Stimulated activated CD4-positive, alpha-beta T cell treated with anti-CD3 and anti-CD28 coated beads, Interleukin-1b, Interleukin-23, amount 100 ng/mL, for 48 hours (primary cell): ENCODE data around the gene GPSM1.

Experiments used
- DNase-seq: peaks from one replicate; pipeline ENCODE4 v3.0.0-alpha.2; 2020

The GPSM1 gene

GRCh38 chr9:136379891-136380290 lies 52.6 kb downstream of the GPSM1 start:
- no peak for DNase-seq

- DNase-seq: no peak
Measured at GRCh38 chr9:136380381-136380780, 53.0 kb downstream of the GPSM1 start.

- no peak for DNase-seq
Measured at GRCh38 chr9:136381311-136381710, 54.0 kb downstream of the GPSM1 start.

GRCh38 chr9:136381966-136382513 lies 54.7 kb downstream of the GPSM1 start:
- no peak for DNase-seq

GRCh38 chr9:136383436-136383835 lies 56.1 kb downstream of the GPSM1 start:
- DNase-seq: no peak

- DNase-seq: peak; percentile 52
Measured at GRCh38 chr9:136385015-136385414, 57.7 kb downstream of the GPSM1 start.

GRCh38 chr9:136386018-136386417 lies 58.7 kb downstream of the GPSM1 start:
- no peak for DNase-seq

- no peak for DNase-seq
Measured at GRCh38 chr9:136387217-136387616, 59.9 kb downstream of the GPSM1 start.

GRCh38 chr9:136389396-136389795 lies 62.1 kb downstream of the GPSM1 start:
- no peak for DNase-seq

- DNase-seq: no peak
Measured at GRCh38 chr9:136391737-136392537, 64.6 kb downstream of the GPSM1 start.

- DNase-seq: no peak
Measured at GRCh38 chr9:136392538-136393449, 65.5 kb downstream of the GPSM1 start.

GRCh38 chr9:136393531-136393930 lies 66.2 kb downstream of the GPSM1 start:
- no peak for DNase-seq

GRCh38 chr9:136394312-136395019 lies 67.1 kb downstream of the GPSM1 start:
- DNase-seq: no peak

GRCh38 chr9:136395020-136395340 lies 67.6 kb downstream of the GPSM1 start:
- DNase-seq: no peak

GRCh38 chr9:136395345-136396218 lies 68.2 kb downstream of the GPSM1 start:
- DNase-seq: no peak

GRCh38 chr9:136396219-136396515 lies 68.8 kb downstream of the GPSM1 start:
- no peak for DNase-seq

- DNase-seq: no peak
Measured at GRCh38 chr9:136397643-136398042, 70.3 kb downstream of the GPSM1 start.

GRCh38 chr9:136398286-136398685 lies 70.9 kb downstream of the GPSM1 start:
- no peak for DNase-seq

- peak; percentile 47 for DNase-seq
Measured at GRCh38 chr9:136399176-136400037, 72.1 kb downstream of the GPSM1 start.

GRCh38 chr9:136400038-136400834 lies 72.9 kb downstream of the GPSM1 start, which contains the start of gene SNAPC4:
Gene SNAPC4 (minus strand): TSS chr9:136400170. CDS start chr9:136398428, 1,742 bp downstream.
- peak; percentile 85 for DNase-seq
